B cell (primary cell): Measurements from ENCODE around the gene CHRNA4. TPM values are rescaled to one million over a fixed set of nuclear protein-coding genes. Genes with fewer than 3 reads are reported as not detected.

Source experiments
- ATAC-seq: fragments of 200-7000 bp; cut with Tn5 transposase; one replicate; pipeline ENCODE4 v1.10.0; 2021; ENCODE audit warnings: low read depth, mild to moderate bottlenecking, moderate number of reproducible peaks, moderate library complexity
- CTCF ChIA-PET: fragments of 350-600 bp; sonication (Branson Sonifier 250); formaldehyde crosslinking; loops from one replicate; lab custom pipeline; 2021; ENCODE audit warnings: antibody characterized with exemption, inconsistent platforms; lab: Charles Lee
- POLR2A ChIA-PET: fragments of 350-600 bp; sonication (Branson Sonifier 250); formaldehyde crosslinking; loops from one replicate; lab custom pipeline; 2021; ENCODE audit warnings: antibody characterized with exemption; lab: Charles Lee
- DNase-seq: peaks from one replicate; pipeline ENCODE4 v3.0.0; 2013
- H2AFZ ChIP-seq: 2 replicates; pipeline ENCODE4 v1.6.1; 2012; ENCODE audit warnings: mild to moderate bottlenecking, low read depth, low read length; ENCODE audit not compliant: insufficient read depth, poor library complexity, severe bottlenecking
- H3K27ac ChIP-seq, 2 donors: 1 replicate in 1 of 2; 2 replicates in 1 of 2; pipeline ENCODE4 v1.5.1; 2012 to 2013; ENCODE audit warnings: low read length in 2 of 2, mild to moderate bottlenecking in 2 of 2, moderate library complexity in 1 of 2
- H3K27me3 ChIP-seq, 4 experiments: fragments of 200-600 bp in 1 of 4; sonication (generic) in 1 of 4; replicated peaks in 1 of 4; 1 replicate in 2 of 4; 2 replicates in 2 of 4; pipeline versions ENCODE4 v1.6.1 to v1.7.0; 2013 to 2016; ENCODE audit warnings: low read length in 3 of 4, mild to moderate bottlenecking in 2 of 4, mixed read lengths in 1 of 4, moderate library complexity in 1 of 4; ENCODE audit not compliant: insufficient read depth in 4 of 4, control insufficient read depth in 3 of 4; ENCODE audit errors: control extremely low read depth in 1 of 4
- H3K36me3 ChIP-seq, 2 experiments: replicated peaks in 1 of 2; 1 replicate in 1 of 2; 2 replicates in 1 of 2; pipeline versions ENCODE4 v1.6.1 to v1.7.1; 2013; ENCODE audit warnings: low read length in 1 of 2; ENCODE audit not compliant: insufficient read depth in 2 of 2, control insufficient read depth in 1 of 2; ENCODE audit errors: control extremely low read depth in 1 of 2, extremely low read depth in 1 of 2
- H3K4me1 ChIP-seq, 2 donors: fragments of 200-600 bp in 1 of 2; sonication (generic) in 1 of 2; 1 replicate in 1 of 2; 2 replicates in 1 of 2; pipeline versions ENCODE4 v1.5.1 to v1.6.1; 2013 to 2017; ENCODE audit warnings: low read length in 2 of 2; ENCODE audit not compliant: control insufficient read depth in 2 of 2, insufficient read depth in 2 of 2
- H3K4me2 ChIP-seq: replicated peaks from 2 replicates; pipeline ENCODE3; 2012; ENCODE audit warnings: mild to moderate bottlenecking, low read depth, low read length; ENCODE audit not compliant: poor library complexity, severe bottlenecking
- H3K4me3 ChIP-seq, 5 experiments: fragments of 200-600 bp in 1 of 5; sonication (generic) in 1 of 5; 1 replicate in 3 of 5; 2 replicates in 2 of 5; pipeline versions ENCODE4 v1.5.1 to v1.7.0; 2011 to 2016; ENCODE audit warnings: low read length in 4 of 5, mild to moderate bottlenecking in 4 of 5, low read depth in 2 of 5, control low read depth in 1 of 5, moderate library complexity in 1 of 5; ENCODE audit not compliant: insufficient read depth in 1 of 5; ENCODE audit errors: control extremely low read depth in 1 of 5, extremely low read depth in 1 of 5
- H3K79me2 ChIP-seq: fragments of 200-600 bp; sonication (generic); one replicate; pipeline ENCODE4 v1.6.0; 2016; ENCODE audit warnings: low read length; ENCODE audit not compliant: control insufficient read depth, insufficient read depth
- H3K9ac ChIP-seq: fragments of 200-600 bp; sonication (generic); 2 replicates; pipeline ENCODE4 v1.6.1; 2017; ENCODE audit warnings: mild to moderate bottlenecking, low read length, moderate library complexity
- H3K9me3 ChIP-seq, 3 donors: one replicate each; pipeline versions ENCODE4 v1.6.1 to v1.7.1; 2013; ENCODE audit warnings: low read length in 2 of 3; ENCODE audit not compliant: control insufficient read depth in 2 of 3, insufficient read depth in 1 of 3; ENCODE audit errors: control extremely low read depth in 1 of 3
- H4K20me1 ChIP-seq: 2 replicates; pipeline ENCODE4 v1.6.0; 2012; ENCODE audit warnings: mild to moderate bottlenecking, low read length; ENCODE audit not compliant: insufficient read depth, control insufficient read depth, poor library complexity, severe bottlenecking
- H3K27ac Mint-ChIP-seq: one replicate; pipeline ENCODE4 v1.8.0; 2021; ENCODE audit warnings: mixed read lengths
- H3K27me3 Mint-ChIP-seq: one replicate; pipeline ENCODE4 v1.8.0; 2021; ENCODE audit warnings: mixed read lengths
- H3K4me1 Mint-ChIP-seq: one replicate; pipeline ENCODE4 v1.8.0; 2021; ENCODE audit warnings: mixed read lengths
- H3K4me3 Mint-ChIP-seq: one replicate; pipeline ENCODE4 v1.8.0; 2021; ENCODE audit warnings: mixed read lengths
- H3K9me3 Mint-ChIP-seq: one replicate; pipeline ENCODE4 v1.8.0; 2022; ENCODE audit warnings: mixed read lengths; ENCODE audit not compliant: insufficient read depth
- CTCF ChIP-seq: fragments of 200-600 bp; IDR thresholded peaks from one replicate; pipeline ENCODE4 v1.8.0; 2022; ENCODE audit warnings: antibody characterized with exemption, mild to moderate bottlenecking
- EZH2 ChIP-seq: IDR thresholded peaks from 2 replicates; pipeline ENCODE4 v1.6.1; 2012; ENCODE audit warnings: borderline replicate concordance, low read depth, mild to moderate bottlenecking, moderate library complexity, low read length; ENCODE audit not compliant: insufficient read depth, poor library complexity, severe bottlenecking
- WGBS: methylation state at CpG from one replicate; pipeline ENCODE4 v1.1.5; 2013; ENCODE audit warnings: missing lambda C conversion rate; ENCODE audit not compliant: insufficient coverage; 5-methylcytosine and 5-hydroxymethylcytosine counted together
- intact Hi-C: fragments of 100-400 bp; cut with micrococcal nuclease; formaldehyde crosslinking; loops from one replicate; pipeline ENCODE4 v1.10.0; 2022
- polyA plus RNA-seq: library from polyadenylated mRNA; depleted of rRNA; stranded (reverse); fragments of >200 nt; gene quantifications from 2 replicates; pipeline ENCODE4 v1.2.3, GENCODE V29; 2012
- total RNA-seq, 2 donors: library from RNA; stranded (reverse); fragments of 120-200 nt in 1 of 2; gene quantifications; 1 replicate in 1 of 2; 2 replicates in 1 of 2; pipeline versions ENCODE4 v1.2.3 to v1.2.4, GENCODE V29; 2013 to 2022

CHRNA4 gene
- total and polyA plus RNA-seq, 2 donors (not counting 1 experiment from before 2014, with no cell fraction given), result not detected

- CTCF ChIA-PET, result no interaction called here
- DNase-seq (no peak), ATAC-seq (no peak)
- Histone ChIP-seq H3K4me1 (no peaks in the 10 kb centered on the region), H3K9me3 (no peaks in the 10 kb centered on the region), H3K9ac (no peak overlapping the region), H3K4me3 (no peak overlapping the region), H3K27me3 (peaks cover 0 to 2% (median 0%) of the 10 kb centered on the region in 4 experiments), H2AFZ (no peak overlapping the region), H4K20me1 (no peaks in the 10 kb centered on the region), H3K36me3 (no peaks in the 10 kb centered on the region), H3K4me2 (no peak overlapping the region), H3K27ac (no peak overlapping the region), H3K79me2 (no peaks in the 10 kb centered on the region)
- WGBS, result 66% methylated on average over 14 of the region's 21 CpGs
- Mint-ChIP-seq H3K4me1 (no peaks in the 10 kb centered on the region), H3K27ac (no peak overlapping the region), H3K9me3 (no peaks in the 10 kb centered on the region), H3K27me3 (peaks cover 4% of the 10 kb centered on the region), H3K4me3 (no peak overlapping the region)
- intact Hi-C loops, result no loop called here
- TF ChIP-seq CTCF (no peak), EZH2 (no peak)
- POLR2A ChIA-PET, result interaction anchor here (0.6 kb wide), 1 partner anchor 43 kb away, joined by 4 read pairs; no protein-coding TSS in a partner anchor
These were observed 9.6 kb upstream of the CHRNA4 start for GRCh38 chr20:63370618-63371187.

GRCh38 chr20:63369724-63370617 is 8.8 kb upstream of the CHRNA4 start:
- Histone ChIP-seq H3K4me3 (no peak overlapping the region), H2AFZ (no peak overlapping the region), H3K27ac (no peak overlapping the region), H3K79me2 (no peaks in the 10 kb centered on the region), H3K9ac (no peak overlapping the region), H3K4me2 (no peak overlapping the region), H3K27me3 (peaks cover 0 to 2% (median 0%) of the 10 kb centered on the region in 4 experiments), H3K9me3 (no peaks in the 10 kb centered on the region), H3K4me1 (no peaks in the 10 kb centered on the region), H3K36me3 (no peaks in the 10 kb centered on the region), H4K20me1 (no peaks in the 10 kb centered on the region)
- intact Hi-C loops, result no loop called here
- Mint-ChIP-seq H3K27me3 (peaks cover 7% of the 10 kb centered on the region), H3K9me3 (no peaks in the 10 kb centered on the region), H3K4me1 (no peaks in the 10 kb centered on the region), H3K4me3 (no peak overlapping the region), H3K27ac (no peak overlapping the region)
- DNase-seq (no peak), ATAC-seq (no peak)
- POLR2A ChIA-PET, result interaction anchor here (0.6 kb wide), 1 partner anchor 42 kb away, joined by 4 read pairs; no protein-coding TSS in a partner anchor
- 76% methylated on average over 24 of the region's 24 CpGs for WGBS
- no peak for TF ChIP-seq CTCF
- no peak for TF ChIP-seq EZH2
- CTCF ChIA-PET, result no interaction called here
